ENCODE data around the gene USP10.
"Not testable (repeated sequence)": the region's sequence is repeated elsewhere in the genome, so short reads cannot be mapped to it uniquely, and the experiment has no call there.

USP10 gene

GRCh38 chr16:84730406-84731106 is 30.8 kb downstream of the USP10 start:
- DNase-seq, result peak; percentile 92

- DNase-seq, result not testable (repeated sequence)
Measured at GRCh38 chr16:84732332-84732673, 32.5 kb downstream of the USP10 start.

- no peak for DNase-seq
Measured at GRCh38 chr16:84732674-84733352, 33.0 kb downstream of the USP10 start.

DNA sequence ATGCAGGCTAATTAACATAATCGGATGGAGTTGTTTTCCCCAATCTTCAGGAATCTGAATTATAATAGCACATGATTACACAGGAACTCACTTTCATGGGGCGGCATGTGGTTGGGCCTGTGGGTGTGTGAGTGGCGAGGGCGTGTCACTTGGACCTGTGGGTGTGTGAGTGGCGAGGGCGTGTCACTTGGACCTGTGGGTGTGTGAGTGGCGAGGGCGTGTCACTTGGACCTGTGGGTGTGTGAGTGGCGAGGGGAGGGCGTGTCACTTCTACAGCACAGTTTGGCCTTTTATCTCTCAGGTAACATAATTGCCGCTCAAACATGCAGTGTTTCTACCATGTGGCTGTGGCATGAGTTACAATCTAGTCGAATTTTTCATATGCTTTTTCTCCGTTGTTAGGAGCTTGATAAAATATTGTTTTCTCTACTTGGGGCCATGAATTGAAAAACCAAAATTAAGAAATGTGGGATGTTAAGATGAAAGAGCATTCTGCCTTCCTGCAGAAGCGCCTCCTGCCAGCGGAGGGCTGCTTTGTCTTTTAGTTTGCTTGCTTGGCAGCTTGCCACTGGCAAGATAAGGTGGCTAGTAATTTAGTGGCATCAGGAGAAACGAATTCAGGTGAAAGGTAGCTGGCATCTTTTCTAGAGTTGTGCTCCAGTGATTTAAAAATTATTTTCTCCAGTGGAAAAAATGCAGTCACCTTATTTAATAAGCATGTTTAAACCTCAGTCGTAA is 36.2 kb downstream of the USP10 start:
- peak; percentile 16 for DNase-seq

GRCh38 chr16:84737192-84738011 is 37.6 kb downstream of the USP10 start:
- no peak for DNase-seq

DNA sequence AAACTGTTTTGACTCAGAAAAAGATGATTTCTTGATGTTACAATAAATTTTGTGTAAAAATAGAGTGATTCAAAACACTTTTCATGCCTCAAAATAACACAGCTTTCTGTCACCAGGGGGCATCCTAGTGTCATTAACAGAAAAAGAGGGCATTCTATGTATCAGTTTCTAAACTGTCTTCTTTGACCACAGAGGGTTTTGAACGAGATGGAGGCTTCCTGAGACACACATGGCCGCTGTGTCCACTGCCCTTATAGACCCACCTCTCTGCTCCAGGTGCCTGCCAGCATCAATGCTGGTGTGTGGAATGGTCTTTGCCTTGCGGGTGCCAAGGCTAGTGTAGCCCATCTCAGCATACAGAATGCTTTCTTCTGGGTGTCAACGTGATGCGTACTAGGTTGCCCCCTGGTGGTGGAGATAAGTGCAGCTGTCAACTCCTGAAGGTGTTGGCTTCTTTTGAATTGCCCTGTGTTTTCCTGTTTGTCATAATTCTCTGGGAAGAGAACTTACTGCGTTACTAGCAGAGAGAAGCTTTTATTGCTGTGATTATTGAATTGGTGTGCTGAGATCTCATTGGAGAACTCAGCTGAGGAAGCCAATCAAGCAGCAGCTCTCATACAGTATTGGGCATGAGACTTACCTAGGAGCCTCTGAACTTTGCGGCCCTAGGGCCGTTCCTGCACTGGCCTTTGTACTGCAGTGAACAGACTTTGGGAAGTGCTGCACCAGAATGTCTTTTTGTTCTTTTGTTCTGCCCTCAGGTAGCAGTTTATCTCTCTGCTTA is 38.6 kb downstream of the USP10 start:
- peak; percentile 65 for DNase-seq

DNA sequence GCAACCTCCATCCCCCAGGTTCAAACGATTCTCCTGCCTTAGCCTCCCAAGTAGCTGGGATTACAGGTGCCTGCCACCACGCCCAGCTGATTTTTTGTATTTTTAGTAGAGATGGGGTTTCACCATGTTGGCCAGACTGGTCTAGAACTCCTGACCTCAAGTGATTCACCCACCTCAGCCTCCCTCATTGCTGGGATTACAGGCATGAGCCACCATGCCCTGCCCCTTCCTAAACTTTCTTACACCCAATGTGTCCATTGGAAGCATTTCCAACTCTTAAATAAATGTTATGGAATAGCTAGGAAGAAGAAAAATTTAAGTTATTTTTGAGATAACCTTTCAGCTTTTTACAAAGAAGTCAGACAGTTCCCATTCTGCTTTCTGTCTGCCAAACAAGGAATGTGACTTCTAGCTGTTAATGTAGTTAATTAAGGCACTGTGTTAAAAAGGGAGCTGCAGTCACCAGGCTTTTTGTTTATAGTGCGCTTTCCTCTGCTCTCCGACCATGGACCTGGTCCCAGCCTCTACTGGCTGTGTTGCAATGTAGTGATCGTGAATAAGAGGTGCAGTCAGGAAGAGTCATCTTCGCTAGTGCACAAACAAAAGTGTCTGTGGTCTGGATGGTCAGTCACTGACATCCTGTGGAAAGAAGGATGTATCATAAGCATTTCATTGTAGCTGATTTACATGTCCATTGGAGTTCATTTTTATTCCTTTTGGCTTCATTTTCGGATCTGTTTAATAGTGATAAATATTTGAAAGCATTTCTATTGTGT is 39.7 kb downstream of the USP10 start:
- peak; percentile 82 for DNase-seq

DNA sequence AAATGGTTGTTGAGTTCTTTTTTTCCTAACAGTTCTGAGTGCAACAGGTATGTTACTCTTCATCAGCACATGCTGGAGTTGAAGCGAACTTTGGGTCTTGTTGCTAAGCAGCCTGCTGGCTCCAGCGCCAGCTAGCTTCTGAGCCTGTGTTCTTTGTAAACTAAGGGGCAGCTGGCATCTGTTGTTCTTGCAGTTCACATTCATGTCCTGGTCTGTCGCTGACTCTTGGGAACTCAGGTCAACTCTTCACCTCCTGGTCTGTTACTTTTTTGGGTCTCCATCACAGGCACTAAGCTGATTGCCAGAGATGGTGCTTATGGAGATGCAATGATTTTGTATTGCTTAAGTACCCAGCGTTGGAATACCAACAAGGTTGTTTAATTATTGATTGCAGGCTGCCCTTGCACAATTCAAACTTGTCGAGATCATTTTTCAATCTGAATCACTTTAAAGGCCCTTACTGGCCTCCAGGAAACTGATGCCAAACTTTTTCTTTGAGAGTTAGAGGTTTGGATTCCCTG is 40.9 kb downstream of the USP10 start:
- no peak for DNase-seq

- DNase-seq, result peak; percentile 43
Measured at GRCh38 chr16:84741340-84741830, 41.6 kb downstream of the USP10 start.

DNA sequence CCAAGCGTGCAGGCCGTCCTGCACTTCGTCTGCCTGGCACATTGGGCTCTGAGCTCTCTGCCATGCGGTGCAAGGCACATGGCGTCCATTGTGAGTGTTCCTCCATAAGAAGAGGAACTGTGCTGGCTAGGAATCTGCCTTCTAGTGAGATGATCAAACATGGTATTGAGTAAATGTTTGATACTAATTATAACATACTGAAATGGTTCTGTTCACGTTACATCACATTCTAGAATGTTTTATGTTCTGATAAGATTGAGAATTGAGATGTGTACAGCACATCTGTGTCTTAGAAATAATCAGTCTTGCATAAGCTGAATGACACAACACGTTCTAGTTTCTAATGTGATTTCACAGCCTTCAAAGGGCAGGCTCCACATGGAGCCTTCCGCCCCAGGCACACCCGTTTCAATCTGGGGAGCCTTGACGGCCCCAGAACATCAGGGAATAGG is 42.9 kb downstream of the USP10 start:
- no peak for DNase-seq

- DNase-seq, result no peak
Measured at GRCh38 chr16:84746231-84746630, 46.4 kb downstream of the USP10 start.

DNA sequence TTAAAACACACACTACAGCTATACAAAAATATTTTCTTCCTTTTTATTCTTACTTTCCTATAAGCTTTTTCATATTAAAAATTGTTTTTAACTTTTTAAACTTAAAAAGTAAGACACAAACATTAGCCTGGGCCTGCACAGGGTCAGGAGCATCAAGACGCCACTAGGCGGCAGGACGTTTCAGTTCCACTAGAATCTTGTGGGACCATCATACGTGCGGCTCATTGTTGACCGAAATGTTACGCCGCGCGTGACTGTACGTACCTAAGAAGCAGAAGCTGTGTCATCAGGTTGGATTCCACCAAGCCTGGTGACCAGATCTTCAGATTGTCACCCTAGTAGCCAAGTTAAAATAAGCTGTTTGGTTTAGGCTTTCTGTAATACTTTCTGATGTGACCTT is 47.1 kb downstream of the USP10 start:
- DNase-seq, result no peak

DNA sequence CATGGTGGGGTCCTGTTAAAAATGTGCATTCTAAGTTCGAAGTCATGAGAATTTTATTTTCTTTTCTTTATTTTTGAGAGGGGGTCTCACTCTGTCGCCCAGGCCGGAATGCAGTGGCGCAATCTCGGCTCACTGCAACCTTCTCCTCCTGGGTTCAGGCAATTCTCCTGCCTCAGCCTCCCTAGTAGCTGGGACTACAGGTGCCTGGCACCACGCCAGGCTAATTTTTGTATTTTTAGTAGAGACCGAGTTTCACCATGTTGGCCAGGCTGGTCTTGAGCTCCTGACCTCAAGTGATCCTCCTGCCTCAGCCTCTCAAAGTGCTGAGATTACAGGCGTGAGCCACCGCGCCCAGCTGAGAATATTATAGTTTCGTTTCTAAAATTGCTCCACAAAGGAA is 48.4 kb downstream of the USP10 start:
- DNase-seq, result not testable (repeated sequence)

- DNase-seq, result no peak
Measured at GRCh38 chr16:84749072-84749471, 49.3 kb downstream of the USP10 start.

DNA sequence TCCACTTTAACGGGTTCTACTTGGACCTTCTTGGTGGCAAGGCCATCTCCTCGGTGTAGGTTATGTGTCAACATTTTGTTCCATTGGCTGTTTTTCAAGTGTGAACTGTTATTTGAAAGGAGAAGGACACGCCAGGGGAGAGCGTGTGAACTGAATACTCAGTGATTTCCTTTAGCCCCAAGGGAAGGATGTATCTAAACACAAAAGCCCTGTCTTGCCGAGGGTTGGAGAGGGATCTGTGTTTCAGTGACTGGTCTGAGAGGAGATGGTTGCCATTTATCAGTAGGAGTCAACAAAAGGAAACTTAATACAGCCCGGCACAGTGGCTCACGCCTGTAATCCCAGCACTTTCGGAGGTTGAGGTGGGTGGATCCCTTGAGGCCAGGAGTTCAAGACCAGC is 50.0 kb downstream of the USP10 start:
- no peak for DNase-seq

DNA sequence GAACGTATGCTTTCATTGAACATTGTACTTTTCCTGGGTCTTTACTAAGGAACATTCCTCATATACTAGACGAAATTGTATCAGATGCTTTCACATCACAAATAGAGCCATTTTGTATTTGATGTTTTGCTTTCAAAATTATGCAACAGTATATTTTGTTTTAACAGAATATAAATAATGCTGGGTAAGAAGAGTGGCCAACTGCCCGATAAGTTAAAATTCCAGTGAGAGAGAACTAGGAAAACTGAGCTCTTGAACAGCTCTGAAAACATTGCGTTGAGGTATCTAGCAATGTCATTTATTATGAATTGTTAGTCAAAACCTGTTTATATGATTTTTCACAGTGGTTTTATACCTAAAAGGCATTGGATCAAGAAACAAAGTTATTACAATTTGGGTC is 50.8 kb downstream of the USP10 start:
- no peak for DNase-seq

DNA sequence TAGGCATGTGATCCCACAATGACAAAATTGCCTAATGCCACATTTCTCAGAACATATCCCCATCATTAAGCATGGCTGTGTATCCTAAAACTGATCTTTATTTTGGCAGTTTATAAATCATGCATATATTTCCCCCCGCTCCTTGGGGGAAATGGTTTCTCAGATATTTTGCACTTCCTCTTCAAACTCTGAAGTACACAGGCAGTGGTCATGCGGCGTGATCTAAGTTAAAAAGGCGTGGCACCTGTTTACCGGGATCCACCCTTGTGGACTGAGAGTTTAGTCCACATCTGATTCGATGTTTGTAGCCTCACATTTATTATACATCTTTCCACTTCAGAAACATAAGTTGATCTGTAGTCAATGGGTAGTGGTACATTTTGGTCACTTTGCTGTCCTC is 51.4 kb downstream of the USP10 start:
- DNase-seq, result no peak

DNA sequence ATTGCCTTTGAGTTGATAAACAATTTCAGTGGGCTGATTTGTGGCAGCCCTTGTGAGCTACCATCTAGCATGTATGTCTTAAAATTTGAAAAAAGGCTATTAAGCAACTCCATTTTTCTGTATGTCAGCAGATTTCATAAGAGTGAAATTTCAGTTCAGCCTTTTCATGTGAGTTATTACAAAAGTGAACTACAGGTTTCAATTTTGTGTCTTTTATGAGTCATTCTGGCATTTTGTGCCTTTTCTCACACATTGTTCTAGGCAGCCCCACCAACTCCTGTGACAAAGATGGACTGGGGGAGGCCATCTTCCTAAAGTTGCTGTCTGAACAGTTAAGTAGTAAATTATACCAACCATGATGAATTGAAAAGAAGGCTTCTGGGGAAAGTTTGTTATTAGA is 52.1 kb downstream of the USP10 start:
- peak; percentile 51 for DNase-seq

DNA sequence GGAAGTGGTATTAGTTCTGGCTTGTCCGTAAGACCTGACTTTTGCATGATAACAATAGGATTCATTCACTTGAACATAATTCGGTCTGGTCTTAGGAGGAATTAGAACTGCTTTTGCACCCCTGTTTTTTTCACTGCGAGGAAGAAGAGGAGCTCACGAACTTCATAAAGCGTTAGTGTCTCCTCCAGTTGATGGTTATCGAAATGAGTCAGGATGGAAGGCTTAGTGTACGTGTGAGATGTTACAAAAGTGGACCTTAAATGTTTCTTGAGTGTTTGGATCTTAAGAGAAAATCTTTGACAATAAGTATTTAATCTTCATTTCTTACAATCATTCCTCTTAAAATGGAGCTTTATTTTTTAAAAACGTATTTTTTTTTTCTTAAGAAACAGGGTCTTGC is 52.8 kb downstream of the USP10 start:
- no peak for DNase-seq

DNA sequence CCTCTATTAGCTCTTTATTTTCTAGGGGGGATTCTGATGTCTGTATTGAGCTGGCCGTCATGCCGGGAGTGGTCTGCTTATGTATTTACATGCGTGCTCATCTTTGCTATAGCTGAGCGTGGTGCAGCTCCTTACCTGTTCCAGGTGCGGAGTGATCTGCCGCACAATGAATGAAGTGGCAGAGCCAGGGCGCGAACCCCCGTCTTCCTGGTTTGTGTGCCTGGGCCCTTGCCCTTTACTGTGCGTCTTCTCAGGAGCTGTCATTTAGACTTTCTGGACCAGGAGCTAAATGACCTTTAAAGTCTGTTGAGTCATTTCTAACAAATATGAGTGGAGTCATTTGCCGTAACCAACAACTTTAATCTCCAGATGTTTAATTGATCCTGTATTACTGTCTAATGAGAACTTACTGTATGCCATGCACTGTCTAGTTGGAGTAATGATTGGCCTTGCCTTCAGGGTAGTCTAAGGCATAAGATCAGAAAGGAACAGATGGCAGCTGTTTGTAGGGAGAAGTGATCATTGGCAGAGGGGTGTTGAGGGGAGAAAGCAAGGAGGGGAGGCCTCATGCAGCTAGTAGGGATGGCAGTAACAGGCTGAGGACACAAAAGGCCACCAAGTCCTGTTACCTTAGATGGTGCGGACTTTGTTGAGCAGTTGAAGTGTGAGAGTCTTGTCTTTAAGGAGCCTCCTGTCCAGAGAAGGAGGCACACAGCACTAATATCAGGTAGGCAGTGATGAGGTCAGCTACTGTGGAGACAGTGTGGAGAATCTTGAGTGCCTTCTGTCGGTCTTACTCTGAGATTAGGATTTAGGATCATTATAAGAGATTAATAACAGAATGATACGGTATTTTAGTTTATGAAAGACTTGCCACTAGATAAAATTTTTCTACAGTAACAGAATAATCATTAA is 53.9 kb downstream of the USP10 start:
- no peak for DNase-seq

Data from fibroblast of skin of right quadriceps (primary cell).